ENCODE measurements around the gene UROC1. TPM values are rescaled to one million over a fixed set of nuclear protein-coding genes. Genes with fewer than 3 reads are reported as not detected.

UROC1 gene
- total RNA-seq, 1 donor = not detected

DNA sequence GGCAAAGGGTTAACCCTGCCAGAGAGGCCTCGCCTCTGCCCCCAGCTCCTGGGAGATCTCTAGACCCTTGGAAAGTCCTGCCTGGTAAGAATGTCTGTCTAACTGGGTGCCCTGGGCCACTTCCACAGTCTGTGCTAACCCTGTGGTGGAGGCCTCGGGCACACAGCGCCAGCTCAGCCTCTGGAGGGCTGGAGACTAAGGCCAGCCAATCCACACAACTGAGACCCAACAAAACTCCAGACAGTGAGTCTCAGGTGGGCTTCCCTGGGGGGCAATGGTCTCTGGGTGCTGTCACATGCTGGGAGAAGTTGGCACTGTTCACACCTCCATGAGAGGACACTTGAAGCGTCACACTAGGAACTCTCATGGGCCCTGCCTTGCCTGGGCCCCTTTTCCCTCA lies 61.4 kb downstream of the UROC1 start:
- H3K79me2 ChIP-seq (ENCODE audit: insufficient read depth, low read length) = peaks cover 36% of the 10 kb centered on the region
- no peaks in the 10 kb centered on the region for H3K9me3 ChIP-seq (ENCODE audit: low read depth, low read length)
- no peak overlapping the region for H3K27ac ChIP-seq (ENCODE audit: low read depth, low read length)
- H3K36me3 ChIP-seq (ENCODE audit: insufficient read depth, low read length) = peaks cover 65% of the 10 kb centered on the region
- no peak overlapping the region for H3K4me2 ChIP-seq (ENCODE audit: insufficient read depth, low read length)
- no peak overlapping the region for H2AFZ ChIP-seq (ENCODE audit: low read length)
- DNase-seq (ENCODE audit: insufficient read length, low spot score, missing footprints) = no peak
- H3K27me3 ChIP-seq (ENCODE audit: insufficient read depth, low read length) = no peaks in the 10 kb centered on the region
- peaks cover 27% of the 10 kb centered on the region for H4K20me1 ChIP-seq (ENCODE audit: insufficient read depth, low read length)
- no peak overlapping the region for H3K4me3 ChIP-seq (ENCODE audit: insufficient read depth, low read length)
- no peaks in the 10 kb centered on the region for H3K4me1 ChIP-seq (ENCODE audit: insufficient read depth, low read length)
- no peak for TF ChIP-seq CTCF (IDR thresholded peaks at IDR 0.05; ENCODE audit: extremely low read depth, low read depth, low read length)

DNA sequence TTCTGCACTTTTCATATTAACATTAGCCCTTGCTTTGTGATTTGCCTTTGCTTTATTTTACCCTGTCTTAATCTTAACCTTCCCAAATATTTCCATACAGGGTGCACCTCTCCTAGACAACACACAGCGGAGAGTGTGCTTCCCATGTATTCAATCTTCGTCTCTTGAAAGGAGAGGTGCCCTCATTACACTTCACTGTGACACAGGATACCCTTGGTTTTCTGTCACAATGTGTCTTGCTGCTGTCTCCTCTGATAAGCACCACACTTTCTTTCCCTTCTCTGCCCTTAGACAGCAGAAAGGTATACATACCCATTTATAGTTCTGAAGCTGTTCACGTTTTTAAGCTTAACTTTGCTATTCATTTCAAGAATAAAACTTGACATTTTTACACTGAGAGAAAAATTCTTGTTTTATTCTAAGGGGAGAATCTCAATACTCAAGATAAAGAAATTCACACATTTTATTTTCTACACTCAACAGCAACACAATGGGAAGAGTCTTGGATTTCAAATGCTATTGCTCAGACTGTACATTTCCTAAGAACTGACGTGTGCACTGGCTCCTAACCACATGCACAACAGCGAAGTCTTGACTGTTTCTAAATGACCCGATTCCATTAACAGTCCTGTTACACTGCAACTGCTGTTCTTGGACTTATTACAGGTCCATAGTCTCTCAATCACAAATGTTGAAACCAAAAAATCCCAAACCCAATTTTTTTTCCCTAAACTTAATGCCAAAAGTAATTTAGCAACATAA lies 63.0 kb downstream of the UROC1 start:
- peaks cover 60% of the 10 kb centered on the region for H3K36me3 ChIP-seq (ENCODE audit: insufficient read depth, low read length)
- peaks cover 25% of the 10 kb centered on the region for H4K20me1 ChIP-seq (ENCODE audit: insufficient read depth, low read length)
- H3K9me3 ChIP-seq (ENCODE audit: low read depth, low read length) = no peaks in the 10 kb centered on the region
- TF ChIP-seq CTCF (IDR thresholded peaks at IDR 0.05; ENCODE audit: extremely low read depth, low read depth, low read length) = no peak
- no peak overlapping the region for H3K4me2 ChIP-seq (ENCODE audit: insufficient read depth, low read length)
- no peak for DNase-seq (ENCODE audit: insufficient read length, low spot score, missing footprints)
- no peaks in the 10 kb centered on the region for H3K27me3 ChIP-seq (ENCODE audit: insufficient read depth, low read length)
- no peak overlapping the region for H2AFZ ChIP-seq (ENCODE audit: low read length)
- H3K27ac ChIP-seq (ENCODE audit: low read depth, low read length) = no peak overlapping the region
- H3K4me3 ChIP-seq (ENCODE audit: insufficient read depth, low read length) = no peak overlapping the region
- no peaks in the 10 kb centered on the region for H3K4me1 ChIP-seq (ENCODE audit: insufficient read depth, low read length)
- H3K79me2 ChIP-seq (ENCODE audit: insufficient read depth, low read length) = peaks cover 27% of the 10 kb centered on the region

DNA sequence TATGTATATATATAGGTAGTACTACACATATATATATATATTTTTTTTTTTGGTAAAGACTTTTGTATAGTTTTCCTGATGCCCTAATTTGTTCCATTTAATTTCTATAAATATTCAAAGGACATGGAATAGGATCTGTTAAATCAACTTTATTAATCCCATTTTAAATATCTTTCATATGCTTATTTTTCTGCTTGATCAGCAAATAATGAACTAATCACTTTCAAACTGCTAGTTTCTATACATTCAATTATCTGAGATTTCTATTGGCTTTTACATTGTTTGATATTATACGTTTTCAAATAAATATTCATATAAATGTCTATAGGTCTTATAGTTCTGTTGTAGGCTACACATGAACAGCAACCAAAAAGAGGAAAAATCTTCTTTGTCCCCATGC lies 63.5 kb downstream of the UROC1 start:
- Histone ChIP-seq H3K27me3 (ENCODE audit: insufficient read depth, low read length) (no peaks in the 10 kb centered on the region), H3K79me2 (ENCODE audit: insufficient read depth, low read length) (peaks cover 23% of the 10 kb centered on the region), H2AFZ (ENCODE audit: low read length) (no peak overlapping the region), H4K20me1 (ENCODE audit: insufficient read depth, low read length) (peaks cover 19% of the 10 kb centered on the region), H3K36me3 (ENCODE audit: insufficient read depth, low read length) (peaks cover 54% of the 10 kb centered on the region), H3K4me1 (ENCODE audit: insufficient read depth, low read length) (no peaks in the 10 kb centered on the region), H3K27ac (ENCODE audit: low read depth, low read length) (no peak overlapping the region), H3K4me2 (ENCODE audit: insufficient read depth, low read length) (no peak overlapping the region), H3K4me3 (ENCODE audit: insufficient read depth, low read length) (no peak overlapping the region), H3K9me3 (ENCODE audit: low read depth, low read length) (no peaks in the 10 kb centered on the region)
- DNase-seq (ENCODE audit: insufficient read length, low spot score, missing footprints) = no peak
- no peak for TF ChIP-seq CTCF (IDR thresholded peaks at IDR 0.05; ENCODE audit: extremely low read depth, low read depth, low read length)

- H3K9me3 ChIP-seq (ENCODE audit: low read depth, low read length) = no peaks in the 10 kb centered on the region
- peaks cover 15% of the 10 kb centered on the region for H4K20me1 ChIP-seq (ENCODE audit: insufficient read depth, low read length)
- H3K4me3 ChIP-seq (ENCODE audit: insufficient read depth, low read length) = no peak overlapping the region
- H2AFZ ChIP-seq (ENCODE audit: low read length) = no peak overlapping the region
- no peak overlapping the region for H3K27ac ChIP-seq (ENCODE audit: low read depth, low read length)
- no peak for DNase-seq (ENCODE audit: insufficient read length, low spot score, missing footprints)
- peaks cover 41% of the 10 kb centered on the region for H3K36me3 ChIP-seq (ENCODE audit: insufficient read depth, low read length)
- no peak for TF ChIP-seq CTCF (IDR thresholded peaks at IDR 0.05; ENCODE audit: extremely low read depth, low read depth, low read length)
- H3K4me2 ChIP-seq (ENCODE audit: insufficient read depth, low read length) = no peak overlapping the region
- no peaks in the 10 kb centered on the region for H3K4me1 ChIP-seq (ENCODE audit: insufficient read depth, low read length)
- H3K27me3 ChIP-seq (ENCODE audit: insufficient read depth, low read length) = no peaks in the 10 kb centered on the region
- peaks cover 16% of the 10 kb centered on the region for H3K79me2 ChIP-seq (ENCODE audit: insufficient read depth, low read length)
These were observed 65.4 kb downstream of the UROC1 start for GRCh38 chr3:126452213-126452612.
